IPS-18a (cell line): Measurements from ENCODE around the gene LRRC37B.
"Not testable (repeated sequence)": the region's sequence is repeated elsewhere in the genome, so short reads cannot be mapped to it uniquely, and the experiment has no call there.

Experiments
- H3K27ac ChIP-seq: one replicate; pipeline ENCODE4 v1.5.1; 2013; ENCODE audit warnings: low read length
- H3K27me3 ChIP-seq: one replicate; pipeline ENCODE4 v1.6.1; 2013; ENCODE audit warnings: mild to moderate bottlenecking, low read length; ENCODE audit not compliant: control insufficient read depth, insufficient read depth
- H3K36me3 ChIP-seq: one replicate; pipeline ENCODE4 v1.6.1; 2013; ENCODE audit warnings: low read depth, low read length; ENCODE audit not compliant: control insufficient read depth
- H3K4me1 ChIP-seq: one replicate; pipeline ENCODE4 v1.6.1; 2013; ENCODE audit warnings: low read depth, low read length; ENCODE audit not compliant: control insufficient read depth
- H3K4me3 ChIP-seq: one replicate; pipeline ENCODE4 v1.5.1; 2013; ENCODE audit warnings: low read length
- H3K9ac ChIP-seq: one replicate; pipeline ENCODE4 v1.6.1; 2013; ENCODE audit warnings: mild to moderate bottlenecking, low read length, moderate library complexity
- H3K9me3 ChIP-seq: one replicate; pipeline ENCODE4 v1.6.1; 2013; ENCODE audit warnings: low read depth, low read length; ENCODE audit not compliant: control insufficient read depth

The LRRC37B gene

DNA sequence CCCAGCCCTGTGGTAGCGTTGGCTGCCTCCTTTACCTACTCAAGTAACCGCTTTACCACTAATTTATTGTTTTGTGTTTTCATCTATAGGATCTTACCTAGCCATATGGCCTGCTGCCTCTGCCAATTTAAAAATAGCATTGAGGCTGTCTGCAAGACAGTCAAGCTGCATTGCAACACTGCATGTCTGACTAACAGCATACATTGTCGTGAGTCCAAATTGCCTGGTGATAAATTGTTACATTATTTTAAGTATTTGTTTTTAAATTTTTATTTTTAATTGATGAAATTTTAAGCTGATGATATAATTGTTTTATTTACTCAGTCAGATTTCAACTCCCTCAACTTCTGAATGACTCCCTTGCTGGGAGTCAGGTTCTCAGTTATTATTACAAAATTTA lies 38.4 kb downstream of the LRRC37B start:
- not testable (repeated sequence) for H3K4me1 ChIP-seq, H3K36me3 ChIP-seq, H3K9ac ChIP-seq, H3K4me3 ChIP-seq, H3K9me3 ChIP-seq, H3K27me3 ChIP-seq, H3K27ac ChIP-seq

DNA sequence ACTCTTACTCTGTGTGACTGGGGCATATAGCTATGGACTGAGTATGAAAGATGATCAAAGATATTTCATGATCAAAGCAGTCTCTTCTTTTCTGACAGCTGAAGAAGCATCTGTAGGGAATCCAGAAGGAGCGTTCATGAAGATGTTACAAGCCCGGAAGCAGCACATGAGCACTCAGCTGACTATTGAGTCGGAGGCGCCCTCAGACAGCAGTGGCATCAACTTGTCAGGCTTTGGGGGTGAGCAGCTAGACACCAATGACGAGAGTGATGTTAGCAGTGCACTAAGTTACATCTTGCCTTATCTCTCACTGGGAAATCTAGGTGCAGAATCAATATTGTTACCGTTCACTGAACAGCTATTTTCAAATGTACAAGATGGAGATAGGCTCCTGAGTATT lies 40.5 kb downstream of the LRRC37B start:
- H3K4me3 ChIP-seq, H3K9me3 ChIP-seq, H3K27me3 ChIP-seq, H3K9ac ChIP-seq, H3K36me3 ChIP-seq, H3K4me1 ChIP-seq, H3K27ac ChIP-seq: not testable (repeated sequence)

DNA sequence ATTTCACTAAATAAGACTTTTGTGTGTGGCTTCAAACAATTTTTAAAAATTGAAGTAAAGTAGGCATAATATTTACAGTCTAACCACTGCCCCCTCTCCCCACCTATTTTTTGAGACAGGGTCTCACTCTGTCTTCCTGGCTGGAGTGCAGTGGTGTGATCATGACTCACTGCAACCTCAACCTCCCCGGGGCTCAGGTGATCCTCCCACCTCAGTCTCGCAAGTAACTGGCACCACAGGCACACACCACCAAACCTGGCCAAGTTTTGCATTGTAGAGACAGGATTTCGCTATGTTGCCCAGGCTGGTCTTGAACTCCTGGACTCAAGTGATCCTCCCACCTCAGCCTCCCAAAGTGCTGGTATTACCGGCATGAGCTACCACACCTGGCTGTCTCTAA lies 47.8 kb downstream of the LRRC37B start:
- H3K27ac ChIP-seq, H3K36me3 ChIP-seq, H3K9ac ChIP-seq, H3K27me3 ChIP-seq, H3K4me1 ChIP-seq, H3K4me3 ChIP-seq, H3K9me3 ChIP-seq: not testable (repeated sequence)

DNA sequence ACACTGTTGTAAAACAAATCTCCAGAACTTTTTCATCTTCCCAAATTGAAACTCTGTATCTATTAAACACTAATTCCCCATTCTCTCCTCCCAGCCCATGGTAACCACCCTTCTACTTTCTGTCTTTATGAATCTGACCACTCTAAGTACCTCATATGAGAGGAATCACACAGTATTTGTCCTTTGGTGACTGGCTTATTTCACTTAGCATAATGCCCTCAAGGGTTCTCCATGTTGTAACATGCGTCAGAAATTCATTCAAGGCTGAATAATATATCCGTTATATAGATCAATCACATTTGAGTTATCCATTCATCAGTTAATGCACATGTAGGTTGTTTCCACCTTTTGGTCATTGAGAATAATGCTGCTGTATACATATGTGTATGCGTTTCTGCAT lies 48.2 kb downstream of the LRRC37B start:
- not testable (repeated sequence) for H3K27me3 ChIP-seq, H3K4me3 ChIP-seq, H3K9ac ChIP-seq, H3K36me3 ChIP-seq, H3K27ac ChIP-seq, H3K9me3 ChIP-seq, H3K4me1 ChIP-seq

DNA sequence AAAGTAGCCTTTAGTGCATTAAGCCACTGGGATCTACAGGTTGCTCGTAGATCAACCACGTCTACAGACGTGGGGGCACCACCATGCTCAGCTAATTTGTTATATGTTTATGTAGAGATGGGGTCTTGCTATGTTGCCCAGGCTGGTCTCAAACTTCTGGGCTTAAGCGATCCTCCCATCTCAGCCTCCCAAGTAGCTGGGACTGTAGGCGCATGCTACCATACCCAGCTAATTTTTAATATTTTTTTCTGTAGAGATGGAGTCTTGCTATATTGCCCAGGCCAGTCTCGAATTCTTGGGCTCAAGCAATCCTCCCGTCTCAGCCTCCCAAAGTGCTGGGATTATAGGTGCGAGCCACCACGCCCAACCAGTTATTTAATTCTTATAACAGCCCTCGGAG lies 49.3 kb downstream of the LRRC37B start:
- not testable (repeated sequence) for H3K9ac ChIP-seq, H3K27ac ChIP-seq, H3K36me3 ChIP-seq, H3K9me3 ChIP-seq, H3K4me1 ChIP-seq, H3K4me3 ChIP-seq, H3K27me3 ChIP-seq

DNA sequence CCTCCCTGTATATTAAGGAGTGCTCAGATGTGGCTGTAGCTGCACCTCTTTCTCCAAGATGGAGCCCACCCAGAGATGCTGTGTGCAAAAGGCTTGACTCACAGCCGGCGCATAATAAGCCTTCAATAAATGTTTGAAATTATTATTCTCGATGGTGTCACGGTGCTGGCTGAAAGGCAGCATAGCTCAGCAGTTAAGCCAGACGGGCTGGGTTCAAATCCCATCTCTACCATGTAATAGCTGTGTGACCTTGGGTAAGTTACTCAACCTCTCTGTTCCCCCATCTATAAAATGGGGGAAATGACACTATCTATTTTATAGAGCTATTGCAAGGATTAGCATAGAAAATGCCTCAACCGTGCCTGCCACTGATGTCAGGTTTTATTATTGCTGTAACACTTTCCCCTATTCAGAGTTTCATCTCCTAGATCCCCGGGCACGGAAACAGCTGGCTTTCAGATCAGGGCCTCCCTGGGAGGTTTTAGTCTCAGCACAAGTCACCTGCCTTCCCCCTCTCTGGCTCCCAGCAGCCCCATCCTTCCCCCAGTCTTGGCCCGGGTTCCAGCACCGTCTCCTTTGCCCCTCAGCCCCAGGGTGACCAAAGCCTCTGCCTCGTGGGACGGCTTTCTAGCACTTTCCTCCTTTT lies 50.4 kb downstream of the LRRC37B start:
- H3K27me3 ChIP-seq, H3K9me3 ChIP-seq, H3K36me3 ChIP-seq, H3K9ac ChIP-seq, H3K4me1 ChIP-seq, H3K27ac ChIP-seq, H3K4me3 ChIP-seq: not testable (repeated sequence)

DNA sequence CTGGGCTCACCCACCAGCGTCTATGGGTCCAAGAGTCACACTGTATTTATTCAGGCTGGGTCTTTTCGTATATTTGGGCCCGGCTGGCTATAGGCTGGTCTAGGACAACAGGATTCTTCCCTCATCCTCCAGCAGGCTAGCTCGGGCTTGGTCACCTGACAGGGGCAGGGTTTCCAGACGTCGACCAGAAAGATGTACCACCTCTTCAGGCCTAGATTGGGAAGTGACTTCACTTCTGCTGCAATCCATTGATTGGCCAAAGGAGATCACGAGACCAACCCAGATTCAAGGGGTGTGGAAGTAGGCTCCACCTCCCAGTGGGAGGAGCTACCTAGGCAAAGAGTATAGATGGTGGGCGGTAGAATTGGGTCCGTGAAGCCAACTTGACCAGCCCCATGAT lies 53.5 kb downstream of the LRRC37B start:
- H3K27ac ChIP-seq, H3K36me3 ChIP-seq, H3K4me1 ChIP-seq, H3K9ac ChIP-seq, H3K4me3 ChIP-seq, H3K9me3 ChIP-seq, H3K27me3 ChIP-seq: not testable (repeated sequence)

DNA sequence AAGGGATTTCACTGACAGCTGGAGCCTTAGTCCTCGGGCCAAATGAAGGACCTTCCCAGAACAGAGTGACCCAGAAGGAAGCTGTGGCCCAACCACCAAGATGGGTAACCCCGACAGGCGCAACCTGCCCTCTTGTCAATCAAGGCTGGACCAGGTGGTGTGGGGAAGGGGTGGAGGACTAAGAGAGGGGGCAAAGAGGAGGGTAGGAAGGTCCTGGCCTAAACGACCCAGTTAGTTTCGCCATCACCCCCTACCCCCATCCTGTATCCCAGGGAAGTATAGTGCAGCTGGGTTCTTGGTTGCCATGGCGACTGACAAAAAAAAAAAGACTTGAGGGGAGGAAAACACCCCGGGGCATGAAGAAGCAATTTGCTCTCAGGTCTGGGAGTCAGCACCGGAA lies 54.7 kb downstream of the LRRC37B start:
- not testable (repeated sequence) for H3K4me3 ChIP-seq, H3K36me3 ChIP-seq, H3K27ac ChIP-seq, H3K27me3 ChIP-seq, H3K4me1 ChIP-seq, H3K9ac ChIP-seq, H3K9me3 ChIP-seq

DNA sequence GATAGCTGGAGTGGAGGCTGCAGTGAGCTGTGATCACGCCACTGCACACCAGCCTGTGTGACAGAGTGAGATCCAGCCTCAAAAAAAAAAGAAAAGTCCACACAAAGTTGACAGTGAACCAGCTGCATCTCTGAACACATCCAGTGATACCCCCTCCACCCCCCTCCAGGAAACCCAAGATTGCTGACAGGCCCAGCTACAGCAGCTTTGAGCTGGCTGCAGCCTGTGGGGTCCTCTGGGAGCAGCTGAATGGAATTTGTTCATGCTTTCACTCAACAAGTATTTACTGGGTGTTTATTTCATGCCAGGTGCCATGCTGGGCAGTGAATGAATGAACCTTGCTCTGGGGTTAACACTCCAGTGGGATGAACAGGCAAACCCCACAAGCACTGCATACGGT lies 56.9 kb downstream of the LRRC37B start:
- not testable (repeated sequence) for H3K4me3 ChIP-seq, H3K36me3 ChIP-seq, H3K27ac ChIP-seq, H3K9me3 ChIP-seq, H3K27me3 ChIP-seq, H3K9ac ChIP-seq, H3K4me1 ChIP-seq

DNA sequence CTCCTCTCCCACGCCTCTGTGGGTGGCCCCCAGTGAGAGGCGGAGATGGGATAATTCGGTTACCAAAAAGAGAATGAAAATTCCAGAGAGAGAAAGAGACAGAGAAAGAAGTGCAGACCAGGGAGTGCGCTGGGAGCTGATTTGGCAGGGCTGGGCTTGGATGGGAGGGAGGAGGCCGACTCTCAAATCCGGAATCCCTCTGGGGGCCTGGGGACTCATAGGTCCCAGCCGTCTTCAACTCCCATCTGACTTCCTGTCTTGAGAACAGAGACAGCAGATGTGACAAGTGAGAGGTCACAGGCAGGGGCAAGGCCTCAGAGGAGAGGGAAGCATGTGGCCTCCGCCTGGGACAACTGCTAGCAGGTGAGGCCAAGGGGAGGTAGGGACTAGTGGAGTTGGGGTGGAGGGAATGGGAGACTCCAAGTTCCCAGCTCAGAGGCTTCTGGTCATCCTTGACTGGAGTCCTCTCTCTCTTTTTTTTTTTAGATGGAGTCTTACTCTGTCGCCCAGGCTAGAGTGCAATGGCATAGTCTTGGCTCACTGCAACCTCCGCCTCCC lies 59.0 kb downstream of the LRRC37B start:
- not testable (repeated sequence) for H3K9ac ChIP-seq, H3K4me1 ChIP-seq, H3K36me3 ChIP-seq, H3K27me3 ChIP-seq, H3K4me3 ChIP-seq, H3K9me3 ChIP-seq, H3K27ac ChIP-seq

DNA sequence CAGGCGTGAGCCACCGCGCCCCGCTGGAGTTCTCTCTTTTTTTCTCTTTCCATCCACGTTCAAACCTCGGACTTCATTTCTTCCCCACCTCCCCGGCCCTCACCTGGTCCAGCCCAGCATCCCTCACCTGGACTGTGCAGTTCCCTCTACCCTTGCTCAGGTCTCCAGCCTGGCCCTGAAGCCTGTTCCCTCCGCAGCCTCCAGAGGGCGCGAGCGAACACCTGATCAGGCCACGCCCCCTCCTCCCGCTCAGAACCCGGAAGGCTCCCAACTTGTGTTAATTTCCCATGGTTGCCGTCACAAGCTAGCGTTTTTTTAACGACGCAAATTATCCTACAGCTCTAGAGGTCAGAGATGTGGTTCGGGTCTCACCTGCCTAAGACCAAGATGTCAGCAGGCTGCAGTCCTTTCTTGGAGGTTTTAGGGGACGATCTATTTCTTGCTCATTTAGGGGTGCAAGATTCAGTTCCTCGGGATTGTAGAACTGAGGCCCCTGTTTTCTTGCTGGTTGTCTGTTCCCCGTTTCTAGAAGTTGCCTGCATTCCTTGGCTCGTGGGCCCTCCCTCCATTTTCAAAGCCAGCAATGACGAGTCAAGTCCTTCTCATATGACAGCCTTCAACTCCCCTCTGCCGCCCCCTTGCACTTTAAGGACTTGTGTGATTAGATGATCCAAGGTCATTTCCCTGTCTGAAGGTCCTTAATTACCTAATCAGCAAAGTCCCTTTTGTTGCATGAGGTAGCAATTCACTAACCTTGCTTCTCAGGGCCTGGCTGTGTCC lies 59.9 kb downstream of the LRRC37B start:
- not testable (repeated sequence) for H3K4me1 ChIP-seq, H3K9ac ChIP-seq, H3K9me3 ChIP-seq, H3K4me3 ChIP-seq, H3K27ac ChIP-seq, H3K27me3 ChIP-seq, H3K36me3 ChIP-seq

DNA sequence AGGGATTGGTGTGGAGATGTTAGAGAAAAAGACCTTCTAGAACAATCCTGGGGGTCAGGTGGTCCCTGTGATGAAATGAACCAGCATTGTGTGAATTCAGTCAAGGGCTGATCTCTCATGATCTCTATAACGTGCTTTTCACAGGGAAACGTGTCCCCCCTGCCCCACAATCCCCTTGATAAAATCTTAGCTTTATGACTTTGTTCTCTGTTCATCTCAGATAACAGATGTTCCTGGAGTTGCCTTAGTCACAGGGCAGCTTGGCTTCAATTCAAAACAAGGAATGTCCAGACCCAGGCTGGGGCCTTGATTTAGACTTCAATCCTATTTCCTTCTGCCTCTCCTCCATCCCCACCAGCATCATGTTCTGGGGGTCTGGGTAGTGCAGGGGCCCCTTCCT lies 61.9 kb downstream of the LRRC37B start:
- not testable (repeated sequence) for H3K27ac ChIP-seq, H3K36me3 ChIP-seq, H3K4me3 ChIP-seq, H3K9me3 ChIP-seq, H3K4me1 ChIP-seq, H3K9ac ChIP-seq, H3K27me3 ChIP-seq
